Neural cell (in vitro differentiated cells): ENCODE results near the gene CFAP100. TPM values are rescaled to one million over a fixed set of nuclear protein-coding genes. Genes with fewer than 3 reads are reported as not detected.

Source experiments
- H2AFZ ChIP-seq: fragments of 200-600, 300-800 bp; sonication (generic), shearing (Covaris generic); 2 replicates; pipeline ENCODE4 v1.6.0; 2014; ENCODE audit warnings: low read depth, mild to moderate bottlenecking, antibody characterized with exemption, low read length, moderate library complexity
- H3F3A ChIP-seq: fragments of 200-600 bp; shearing (Covaris generic); 2 replicates; pipeline ENCODE4 v1.6.1; 2016; ENCODE audit warnings: mild to moderate bottlenecking, moderate library complexity, mixed read lengths, antibody characterized with exemption, low read length; ENCODE audit not compliant: insufficient read depth, poor library complexity, severe bottlenecking
- H3K27ac ChIP-seq: fragments of 200-600, 300-800 bp; sonication (generic), shearing (Covaris generic); 2 replicates; pipeline ENCODE4 v1.5.1; 2014; ENCODE audit warnings: mild to moderate bottlenecking, low read length, moderate library complexity
- H3K27me3 ChIP-seq: fragments of 300-800, 200-600 bp; sonication (generic), shearing (Covaris generic); 2 replicates; pipeline ENCODE4 v1.6.0; 2014; ENCODE audit warnings: mild to moderate bottlenecking, low read depth, low read length, moderate library complexity; ENCODE audit not compliant: insufficient read depth
- H3K36me3 ChIP-seq: fragments of 300-800, 200-600 bp; sonication (generic), shearing (Covaris generic); 2 replicates; pipeline ENCODE4 v1.5.1; 2014; ENCODE audit warnings: mild to moderate bottlenecking, antibody characterized with exemption, low read length, moderate library complexity; ENCODE audit not compliant: insufficient read depth
- H3K4me2 ChIP-seq: fragments of 300-800, 200-600 bp; sonication (generic), shearing (Covaris generic); 2 replicates; pipeline ENCODE4 v1.6.0; 2014; ENCODE audit warnings: mild to moderate bottlenecking, low read length
- H3K4me3 ChIP-seq: fragments of 300-800, 200-600 bp; sonication (generic), shearing (Covaris generic); 2 replicates; pipeline ENCODE4 v1.5.1; 2014; ENCODE audit warnings: mild to moderate bottlenecking, low read length, moderate library complexity
- H3K79me2 ChIP-seq: fragments of 200-600 bp; shearing (Covaris generic); replicated peaks from 2 replicates; pipeline ENCODE4 v1.6.0; 2014; ENCODE audit warnings: mild to moderate bottlenecking, low read length, moderate library complexity; ENCODE audit not compliant: insufficient read depth
- H3K9ac ChIP-seq: fragments of 300-800, 200-600 bp; sonication (generic), shearing (Covaris generic); 2 replicates; pipeline ENCODE4 v1.6.1; 2016; ENCODE audit warnings: mild to moderate bottlenecking, low read length, mixed read lengths
- H3K9me2 ChIP-seq: fragments of 200-600 bp; shearing (Covaris generic); 2 replicates; pipeline ENCODE4 v1.6.1; 2016; ENCODE audit warnings: mild to moderate bottlenecking, low read length, mixed read lengths; ENCODE audit not compliant: insufficient read depth
- H3K9me3 ChIP-seq: fragments of 200-600, 300-800 bp; sonication (generic), shearing (Covaris generic); 2 replicates; pipeline ENCODE4 v1.6.1; 2016; ENCODE audit warnings: mild to moderate bottlenecking, mixed run types, low read length, moderate library complexity, mixed read lengths
- H4K20me1 ChIP-seq: fragments of 200-600 bp; shearing (Covaris generic); 2 replicates; pipeline ENCODE4 v1.6.1; 2016; ENCODE audit warnings: mild to moderate bottlenecking, mixed run types; ENCODE audit not compliant: insufficient read depth
- CTCF ChIP-seq: fragments of 450-650 bp; IDR thresholded peaks from 2 replicates; pipeline ENCODE4 v1.5.1; 2014; ENCODE audit warnings: antibody characterized with exemption, mild to moderate bottlenecking, moderate library complexity; ENCODE audit not compliant: poor library complexity, severe bottlenecking
- EP300 ChIP-seq: fragments of 450-650 bp; conservative IDR thresholded peaks from 2 replicates; pipeline ENCODE4 v1.6.1; 2014; ENCODE audit warnings: antibody characterized with exemption, mild to moderate bottlenecking, moderate library complexity; ENCODE audit not compliant: poor library complexity, severe bottlenecking
- EZH2 ChIP-seq: fragments of 200-600, 300-800 bp; shearing (Covaris generic), sonication (generic); IDR thresholded peaks from 2 replicates; pipeline ENCODE4 v1.6.1; 2014; ENCODE audit warnings: antibody characterized with exemption, low read length, borderline replicate concordance, mild to moderate bottlenecking; ENCODE audit not compliant: insufficient read depth, poor library complexity, severe bottlenecking
- MXI1 ChIP-seq: fragments of 450-650 bp; conservative IDR thresholded peaks from 2 replicates; pipeline ENCODE4 v1.6.1; 2014; ENCODE audit warnings: antibody characterized with exemption, mild to moderate bottlenecking; ENCODE audit not compliant: poor library complexity, severe bottlenecking
- POLR2AphosphoS5 ChIP-seq: IDR thresholded peaks from 2 replicates; pipeline ENCODE4 v1.6.1; 2012
- RAD21 ChIP-seq: fragments of 450-650 bp; conservative IDR thresholded peaks from 2 replicates; pipeline ENCODE4 v1.6.1; 2014; ENCODE audit warnings: antibody characterized with exemption, mild to moderate bottlenecking, moderate library complexity
- REST ChIP-seq: IDR thresholded peaks from 2 replicates; pipeline ENCODE4 v1.6.1; 2012; ENCODE audit warnings: borderline replicate concordance
- SMC3 ChIP-seq: fragments of 450-650 bp; conservative IDR thresholded peaks from 2 replicates; pipeline ENCODE4 v1.6.1; 2014; ENCODE audit warnings: antibody characterized with exemption, mild to moderate bottlenecking, moderate library complexity; ENCODE audit not compliant: poor library complexity
- TAF1 ChIP-seq: IDR thresholded peaks from 2 replicates; pipeline ENCODE4 v1.6.1; 2012; ENCODE audit warnings: low read depth
- polyA plus RNA-seq: library from polyadenylated mRNA; depleted of rRNA; stranded (reverse); fragments of >200 nt; gene quantifications from 2 replicates; pipeline ENCODE4 v1.2.3, GENCODE V29; 2014

Gene CFAP100
- polyA plus RNA-seq, 1 donor from 2014 or later: not detected

GRCh38 chr3:126358038-126358815, 36.5 kb upstream of the CFAP100 start:
- Histone ChIP-seq H3K4me2 (peak overlapping the region; percentile 84), H3K36me3 (no peaks in the 10 kb centered on the region), H2AFZ (no peak overlapping the region), H3F3A (no peaks in the 10 kb centered on the region), H3K27ac (no peak overlapping the region), H3K9ac (peak overlapping the region; percentile 16), H3K4me3 (peak overlapping the region; percentile 77), H3K9me3 (no peaks in the 10 kb centered on the region), H4K20me1 (no peaks in the 10 kb centered on the region), H3K9me2 (no peaks in the 10 kb centered on the region), H3K27me3 (peaks cover 31% of the 10 kb centered on the region), H3K79me2 (no peaks in the 10 kb centered on the region)
- TF ChIP-seq MXI1 (no peak), POLR2AphosphoS5 (no peak), EZH2 (no peak), REST (no peak), EP300 (no peak), SMC3 (no peak), RAD21 (no peak)

- H3K27ac ChIP-seq: no peak overlapping the region
- no peaks in the 10 kb centered on the region for H3K9me2 ChIP-seq
- no peaks in the 10 kb centered on the region for H3K36me3 ChIP-seq
- no peak overlapping the region for H3K4me3 ChIP-seq
- H3K27me3 ChIP-seq: peaks cover 31% of the 10 kb centered on the region
- H3K9ac ChIP-seq: no peak overlapping the region
- H3K4me2 ChIP-seq: no peak overlapping the region
- no peaks in the 10 kb centered on the region for H3K79me2 ChIP-seq
- no peaks in the 10 kb centered on the region for H3F3A ChIP-seq
- H3K9me3 ChIP-seq: no peaks in the 10 kb centered on the region
- no peak overlapping the region for H2AFZ ChIP-seq
- H4K20me1 ChIP-seq: no peaks in the 10 kb centered on the region
- TF ChIP-seq POLR2AphosphoS5: no peak
- TF ChIP-seq TAF1: no peak
- TF ChIP-seq RAD21: no peak
- no peak for TF ChIP-seq EZH2
- no peak for TF ChIP-seq SMC3
- no peak for TF ChIP-seq MXI1
Observed at GRCh38 chr3:126358816-126359181, 35.9 kb upstream of the CFAP100 start.

GRCh38 chr3:126360046-126360713, 34.5 kb upstream of the CFAP100 start:
- H3K27ac ChIP-seq: no peak overlapping the region
- no peaks in the 10 kb centered on the region for H3K36me3 ChIP-seq
- H3F3A ChIP-seq: no peaks in the 10 kb centered on the region
- H3K27me3 ChIP-seq: peaks cover 31% of the 10 kb centered on the region
- H3K9me2 ChIP-seq: no peaks in the 10 kb centered on the region
- no peak overlapping the region for H3K4me3 ChIP-seq
- H3K9me3 ChIP-seq: no peaks in the 10 kb centered on the region
- no peak for TF ChIP-seq POLR2AphosphoS5
- TF ChIP-seq RAD21: no peak
- no peak for TF ChIP-seq MXI1
- no peak for TF ChIP-seq CTCF
- no peak for TF ChIP-seq EZH2
- no peak for TF ChIP-seq SMC3
- no peak for TF ChIP-seq EP300
- no peak for TF ChIP-seq TAF1
- no peak for TF ChIP-seq REST
- no peak overlapping the region for H3K4me2 ChIP-seq
- H2AFZ ChIP-seq: no peak overlapping the region
- H3K79me2 ChIP-seq: no peaks in the 10 kb centered on the region
- H3K9ac ChIP-seq: no peak overlapping the region
- no peaks in the 10 kb centered on the region for H4K20me1 ChIP-seq
